Measurements from ENCODE around the gene SF1.
A peak's percentile ranks its signal among the peaks of the same experiment; 100 is the strongest.

SF1 gene

DNA sequence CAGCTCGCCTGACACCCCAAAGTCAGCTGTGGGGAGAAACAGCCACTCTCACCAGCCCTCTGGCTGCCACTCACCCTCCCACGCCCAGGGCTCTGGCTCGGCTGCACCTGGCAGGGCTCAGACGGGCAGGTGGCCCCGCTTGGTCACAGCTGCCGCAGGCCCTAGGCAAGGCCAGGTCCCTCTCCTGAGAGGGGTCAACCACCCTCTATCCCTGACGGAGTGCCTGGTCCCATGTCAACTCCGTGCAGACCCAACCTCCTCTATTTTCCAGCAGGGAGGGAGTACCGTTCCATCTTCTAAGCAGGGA, 22.8 kb upstream of the SF1 start:
- DNase-seq: no peak

DNA sequence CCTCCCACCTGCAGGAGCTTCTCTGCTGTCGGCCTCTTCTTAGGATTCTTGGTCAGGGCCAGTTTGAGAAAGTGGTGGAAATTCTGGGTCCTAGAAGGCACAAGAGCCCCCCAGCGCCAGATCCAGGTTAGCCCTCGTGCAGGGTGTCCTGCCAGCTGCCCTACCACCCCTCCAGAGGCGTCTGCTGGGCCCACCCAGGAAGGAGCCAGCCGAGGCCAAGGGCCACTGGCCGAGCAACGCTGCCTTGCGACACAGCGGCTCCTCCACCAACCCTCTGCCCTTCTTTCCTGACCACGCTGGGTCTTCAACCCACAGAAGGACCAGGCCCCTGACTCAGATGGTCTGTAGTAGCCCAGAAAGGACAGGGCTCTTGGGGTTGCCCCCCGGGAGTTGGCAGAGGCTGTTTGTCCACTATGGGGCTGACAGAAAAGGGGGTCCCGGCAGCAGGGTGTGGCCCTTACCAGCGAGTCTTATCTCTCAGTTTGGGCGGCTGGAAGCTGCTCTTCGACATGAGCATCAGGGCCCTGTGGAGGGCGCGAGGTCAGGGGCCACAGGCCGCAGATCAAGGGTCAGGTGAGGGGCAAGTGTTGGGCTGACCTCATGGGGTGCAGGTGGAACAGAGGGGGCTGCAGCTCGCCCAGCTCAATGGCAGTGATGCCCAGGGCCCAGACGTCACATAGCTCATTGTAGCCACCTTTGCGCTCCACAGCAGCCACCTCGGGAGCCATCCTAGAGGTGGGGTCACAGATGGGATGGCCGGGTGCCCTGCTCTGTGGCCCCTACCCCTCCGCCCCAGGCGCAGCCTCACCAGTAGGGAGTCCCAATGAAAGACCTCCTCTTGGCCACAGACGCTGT, 22.2 kb upstream of the SF1 start:
- no peak for DNase-seq

DNA sequence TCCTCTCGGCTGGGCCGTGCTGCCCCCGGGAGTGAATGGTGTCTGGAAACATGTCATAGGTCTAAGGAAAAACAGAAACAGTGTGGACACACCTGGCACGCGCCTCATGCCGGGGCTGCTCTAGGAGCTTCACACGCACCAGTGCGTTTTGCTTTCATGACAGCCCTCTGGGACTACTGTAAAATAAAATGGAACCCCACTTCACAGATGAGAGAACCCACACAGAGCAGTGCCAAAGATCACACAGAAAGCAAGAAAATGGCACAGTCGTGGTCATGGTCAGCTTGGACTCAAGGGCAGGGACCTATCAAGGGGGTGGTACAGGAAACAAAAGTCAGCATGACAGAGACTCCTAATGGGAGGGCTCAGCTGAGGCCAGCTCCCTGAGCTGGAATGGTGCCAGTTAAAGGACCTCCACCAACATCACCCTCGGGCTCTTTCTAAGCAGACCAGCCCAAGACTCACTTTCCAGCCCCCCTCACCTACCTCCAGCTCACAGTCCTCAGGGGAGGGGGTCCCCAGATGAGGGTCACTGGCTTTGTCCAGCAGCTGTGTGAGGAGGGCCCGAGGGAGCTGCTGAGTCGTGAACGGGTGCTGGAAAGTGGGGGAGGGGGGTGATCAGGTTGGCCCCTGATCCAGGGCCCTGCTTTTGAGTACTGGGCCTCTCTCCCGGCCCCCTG, 21.4 kb upstream of the SF1 start:
- no peak for DNase-seq

DNA sequence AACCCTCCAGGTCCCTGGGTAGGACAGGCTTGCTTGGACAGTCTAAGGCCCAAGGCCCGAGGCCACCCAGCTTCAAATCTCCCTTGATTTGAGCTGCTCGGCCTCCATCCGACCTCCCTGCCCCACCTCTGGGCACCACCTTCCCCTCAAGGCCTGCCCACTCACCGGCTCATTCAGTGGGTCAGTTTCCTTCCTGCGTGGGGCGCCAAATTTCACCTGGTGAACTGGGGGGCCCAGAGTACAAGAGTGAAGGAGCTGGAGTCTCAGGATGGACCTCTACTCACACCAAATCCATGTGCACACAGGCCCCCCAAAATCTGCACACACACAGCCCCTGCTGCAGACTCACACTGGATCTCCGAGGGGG, 20.9 kb upstream of the SF1 start:
- no peak for DNase-seq

DNA sequence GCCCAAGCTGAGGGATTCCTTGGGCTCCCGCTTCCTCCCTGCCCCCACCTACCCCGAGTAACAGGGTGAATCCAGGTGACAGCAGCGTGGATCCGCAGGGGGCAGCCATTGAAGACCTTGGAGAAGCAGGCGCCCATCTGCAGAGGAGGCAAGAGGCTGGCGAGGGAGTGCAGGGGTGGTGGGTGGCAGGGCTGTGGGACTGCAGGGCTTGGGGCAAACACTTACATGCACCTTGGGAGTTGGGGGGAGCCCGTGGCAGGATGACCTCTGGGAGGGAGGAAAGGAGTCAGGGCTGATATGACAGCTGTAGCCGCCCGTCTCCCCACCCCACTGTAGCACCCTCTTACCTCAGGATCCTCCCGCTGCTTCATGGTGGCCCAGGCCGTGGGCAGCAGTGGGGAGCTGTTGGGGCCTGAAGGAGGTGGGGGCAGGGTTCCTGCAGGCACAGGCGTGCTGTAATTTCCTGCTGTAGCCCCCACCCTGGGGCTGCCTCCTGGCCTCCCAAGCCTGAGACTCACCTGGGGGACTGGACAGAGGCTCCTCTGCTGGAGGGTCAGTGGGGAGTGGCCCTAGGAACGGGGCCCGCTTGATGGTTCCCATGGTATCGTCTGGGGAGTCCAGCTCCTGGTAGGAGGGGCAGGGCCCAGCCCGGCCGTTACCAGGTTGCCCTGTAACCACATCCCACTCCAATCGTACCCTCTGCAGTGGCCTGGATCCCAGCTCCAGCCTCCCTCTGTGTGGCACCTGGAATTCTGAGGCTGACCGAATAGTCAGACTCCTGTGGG, 18.6 kb upstream of the SF1 start:
- DNase-seq: no peak

DNA sequence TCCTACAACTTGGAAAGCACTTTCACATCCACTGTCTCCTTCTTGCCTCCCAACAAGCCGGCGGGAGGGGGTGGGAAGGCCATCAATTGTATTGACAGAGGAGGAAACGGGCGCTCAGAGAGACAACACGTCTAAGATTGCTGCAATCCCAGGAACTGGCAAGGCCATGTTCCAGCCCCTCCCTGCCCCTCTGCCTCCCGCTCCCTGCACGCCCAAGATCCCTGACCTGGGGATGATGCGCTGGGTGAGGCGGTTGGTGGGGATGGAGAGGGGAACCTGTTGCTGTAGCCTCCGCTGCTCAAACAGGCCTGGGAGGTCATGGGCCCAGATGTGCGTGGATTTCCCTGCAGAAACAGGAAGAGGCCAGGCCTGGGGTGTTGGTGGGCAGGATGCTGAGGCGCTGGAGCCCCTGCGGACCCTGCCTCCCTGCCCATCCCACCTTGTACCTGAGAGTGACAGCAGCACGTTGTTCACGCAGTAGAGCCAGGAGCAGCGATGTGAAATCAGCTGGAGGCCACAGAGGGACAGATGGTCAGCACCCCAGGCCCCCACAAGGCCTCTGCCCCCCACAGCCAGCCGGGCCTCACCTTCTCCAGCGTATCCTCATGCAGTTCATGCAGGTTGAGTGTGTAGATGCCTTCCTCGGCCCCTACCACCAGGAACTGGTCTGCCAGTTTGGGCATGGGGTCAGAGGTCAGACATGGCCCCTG, 17.9 kb upstream of the SF1 start:
- DNase-seq: no peak

DNA sequence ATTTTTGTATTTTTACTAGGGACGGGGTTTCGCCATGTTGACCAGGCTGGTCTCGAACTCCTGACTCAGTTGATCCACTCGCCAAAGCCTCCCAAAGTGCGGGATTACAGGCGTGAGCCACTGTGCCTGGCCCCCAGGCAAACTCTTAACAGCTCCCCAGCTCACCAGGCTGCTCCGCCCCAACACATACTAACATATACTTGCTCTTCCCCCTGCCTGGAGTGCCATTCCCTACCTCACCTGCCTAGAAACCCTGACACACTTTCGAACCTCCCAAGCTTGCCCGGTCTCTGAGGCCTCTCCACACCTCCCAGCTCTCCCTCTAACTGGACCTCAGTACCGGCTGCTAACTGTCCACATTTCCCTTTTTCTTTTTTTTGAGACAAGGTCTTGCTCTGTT, 16.2 kb upstream of the SF1 start:
- no peak for DNase-seq

DNA sequence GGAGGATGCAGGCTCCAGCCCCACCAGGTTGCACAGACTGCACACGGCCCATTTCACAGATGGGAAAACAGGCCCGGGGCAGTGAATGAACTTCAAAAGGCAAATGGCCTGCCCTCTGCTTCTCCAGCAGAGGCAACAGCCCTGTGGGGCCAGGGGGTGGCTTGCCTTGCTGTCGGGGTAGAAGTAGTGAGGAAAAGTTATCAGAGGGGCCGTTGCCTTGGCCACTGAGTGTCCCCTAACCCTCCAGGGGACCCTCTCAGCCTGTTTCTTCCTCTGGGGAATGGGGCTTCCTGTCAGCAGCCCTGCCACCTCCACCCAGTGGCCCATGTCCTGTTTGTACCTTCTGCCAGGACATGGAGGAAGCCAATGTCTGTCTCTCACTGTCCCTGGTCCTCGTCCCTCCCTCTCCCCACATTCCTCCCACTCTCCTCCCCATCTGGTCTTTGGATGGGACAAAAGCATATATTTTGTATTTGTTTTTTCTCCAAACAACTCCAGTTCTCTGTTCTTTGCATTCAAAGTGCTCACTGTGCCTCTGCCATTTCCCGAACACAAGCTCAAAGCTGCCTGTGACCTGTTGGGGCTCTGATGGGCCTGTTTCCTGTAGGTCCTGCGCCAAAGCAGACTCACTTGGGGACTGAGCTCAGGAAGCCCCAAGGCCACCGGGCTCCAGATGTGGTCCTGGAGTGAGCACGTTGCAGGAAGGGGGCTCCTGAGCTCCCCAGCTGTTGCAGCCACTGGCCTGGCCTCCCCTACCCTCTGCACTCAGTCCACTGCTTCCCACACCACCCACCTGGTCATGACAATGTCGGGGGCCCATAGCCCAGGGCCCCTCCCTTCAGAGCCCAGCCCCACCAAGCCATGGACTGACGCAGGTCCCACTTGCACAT, 15.2 kb upstream of the SF1 start:
- no peak for DNase-seq

DNA sequence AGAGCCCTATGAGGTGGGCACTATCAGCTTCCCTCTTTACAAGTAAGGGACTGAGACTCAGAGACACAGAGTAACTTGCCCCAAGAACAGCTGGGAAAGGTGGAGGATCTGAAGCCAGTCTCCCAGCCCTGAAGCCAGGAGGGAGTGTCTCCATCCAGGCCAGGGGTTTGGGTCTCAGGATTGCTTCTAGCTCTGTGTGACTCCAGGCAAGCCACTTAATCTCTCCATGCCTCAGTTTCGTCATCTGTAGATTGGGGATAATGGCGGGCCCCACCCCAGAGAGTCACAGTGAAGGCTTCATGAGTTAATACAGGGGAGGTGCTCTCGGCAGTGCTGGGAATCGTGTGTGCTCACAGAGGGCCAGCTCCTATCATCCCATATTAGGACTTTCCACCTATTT, 14.1 kb upstream of the SF1 start:
- DNase-seq: no peak

DNA sequence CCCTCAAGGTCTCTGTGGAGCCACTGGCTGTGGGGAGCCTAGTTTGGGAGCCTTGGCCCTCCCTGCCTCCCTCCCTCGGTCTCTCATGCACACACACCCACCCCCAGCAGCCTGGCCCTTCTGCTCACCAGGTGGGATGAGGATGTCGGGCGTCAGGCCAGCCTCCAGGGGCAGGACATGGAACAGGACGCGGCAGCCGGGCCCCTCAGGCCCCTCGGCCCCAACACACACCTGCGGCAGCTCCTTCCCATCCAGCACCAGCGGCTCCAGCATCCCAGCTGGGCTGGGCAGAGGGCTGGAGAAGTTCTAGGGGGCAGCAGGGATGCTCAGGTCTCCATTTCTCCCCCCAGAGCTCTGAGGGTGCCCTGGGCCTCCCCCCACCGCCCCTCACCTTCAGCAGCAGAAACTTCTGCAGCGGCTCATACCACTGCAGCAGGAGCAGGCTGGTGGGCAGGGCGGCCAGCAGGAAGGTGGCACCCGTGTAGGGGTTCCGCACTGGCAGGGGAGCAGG, 13.5 kb upstream of the SF1 start:
- no peak for DNase-seq

DNA sequence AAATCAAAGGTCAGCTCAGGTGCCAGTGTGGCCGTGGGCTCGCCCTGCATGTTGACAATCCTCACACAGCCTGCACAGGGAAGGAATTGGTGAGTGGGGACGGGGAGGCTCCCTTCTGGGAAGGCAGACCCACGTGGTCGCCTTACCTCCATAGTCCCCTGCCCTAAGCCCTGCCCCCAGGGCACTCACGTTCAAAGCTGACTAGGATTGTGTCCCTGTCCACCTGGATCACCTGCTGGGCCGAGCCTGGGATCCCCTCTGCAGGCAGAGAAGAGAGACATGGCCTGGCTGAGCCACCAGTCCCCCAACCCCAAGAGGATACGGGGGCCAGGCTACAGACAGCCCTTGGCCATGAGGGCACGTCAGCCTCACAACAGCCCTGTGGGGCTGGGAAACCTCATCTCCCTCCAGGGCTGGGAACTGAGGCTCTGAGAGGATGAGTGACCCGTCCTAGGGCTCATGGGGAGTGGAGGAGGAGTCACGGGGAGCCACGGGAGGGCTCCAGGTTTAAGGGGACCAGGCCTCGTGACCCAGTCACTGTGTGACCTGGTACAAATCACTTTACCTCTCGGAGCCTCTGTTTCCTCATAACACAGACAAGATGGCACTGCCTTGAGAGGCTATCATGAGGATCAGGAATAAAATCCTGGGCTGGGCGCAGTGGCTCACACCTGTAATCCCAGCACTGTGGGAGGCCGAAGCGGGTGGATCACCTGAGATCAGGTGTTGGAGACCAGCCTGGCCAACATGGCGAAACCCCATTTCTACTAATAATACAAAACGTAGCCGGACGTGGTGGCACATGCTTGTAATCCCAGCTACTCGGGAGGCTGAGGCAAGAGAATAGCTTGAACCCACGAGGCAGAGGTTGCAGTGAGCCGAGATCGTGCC, 12.1 kb upstream of the SF1 start:
- no peak for DNase-seq

DNA sequence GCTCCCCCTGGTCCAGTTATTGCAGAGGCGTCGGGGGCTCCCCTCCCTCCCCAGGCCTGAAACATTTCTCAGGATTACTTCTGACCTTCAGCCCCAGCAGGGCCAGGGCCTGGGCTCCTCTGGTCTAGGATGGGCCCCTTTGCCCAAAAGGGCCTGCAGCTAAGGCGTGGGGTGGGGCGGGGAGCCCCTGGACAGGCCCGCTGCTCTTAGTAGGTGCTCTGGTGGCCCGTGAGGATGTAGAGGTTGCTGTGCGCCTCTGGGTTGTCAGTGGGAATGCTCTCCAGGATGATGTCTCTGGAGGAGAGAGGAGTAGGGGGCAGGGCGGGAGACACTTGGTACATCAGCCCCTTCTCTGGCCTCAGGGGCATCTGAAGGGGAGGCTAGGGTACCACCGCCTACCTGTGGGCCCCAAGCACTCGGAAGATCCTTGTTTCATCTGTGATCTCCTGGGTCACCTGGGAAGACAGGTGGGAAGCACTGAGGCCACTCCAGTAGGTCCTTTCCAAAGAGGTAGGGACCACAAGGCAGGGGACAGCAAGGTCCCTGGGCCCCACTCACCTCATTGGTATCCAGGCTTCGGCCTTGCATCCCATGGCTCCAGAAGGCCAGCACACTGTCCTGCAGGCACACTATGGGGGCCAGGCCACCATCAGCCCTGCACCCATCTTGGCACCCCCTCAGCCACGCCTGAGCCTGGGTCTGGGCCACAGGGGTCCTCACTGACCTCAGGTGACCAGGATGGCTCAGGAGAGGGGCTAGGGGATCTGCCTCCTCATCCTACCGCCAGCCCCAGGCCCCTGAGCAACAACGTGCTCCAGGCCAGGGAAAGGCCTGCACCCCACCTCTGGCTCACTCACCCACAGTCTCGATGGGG, 11.2 kb upstream of the SF1 start:
- no peak for DNase-seq

DNA sequence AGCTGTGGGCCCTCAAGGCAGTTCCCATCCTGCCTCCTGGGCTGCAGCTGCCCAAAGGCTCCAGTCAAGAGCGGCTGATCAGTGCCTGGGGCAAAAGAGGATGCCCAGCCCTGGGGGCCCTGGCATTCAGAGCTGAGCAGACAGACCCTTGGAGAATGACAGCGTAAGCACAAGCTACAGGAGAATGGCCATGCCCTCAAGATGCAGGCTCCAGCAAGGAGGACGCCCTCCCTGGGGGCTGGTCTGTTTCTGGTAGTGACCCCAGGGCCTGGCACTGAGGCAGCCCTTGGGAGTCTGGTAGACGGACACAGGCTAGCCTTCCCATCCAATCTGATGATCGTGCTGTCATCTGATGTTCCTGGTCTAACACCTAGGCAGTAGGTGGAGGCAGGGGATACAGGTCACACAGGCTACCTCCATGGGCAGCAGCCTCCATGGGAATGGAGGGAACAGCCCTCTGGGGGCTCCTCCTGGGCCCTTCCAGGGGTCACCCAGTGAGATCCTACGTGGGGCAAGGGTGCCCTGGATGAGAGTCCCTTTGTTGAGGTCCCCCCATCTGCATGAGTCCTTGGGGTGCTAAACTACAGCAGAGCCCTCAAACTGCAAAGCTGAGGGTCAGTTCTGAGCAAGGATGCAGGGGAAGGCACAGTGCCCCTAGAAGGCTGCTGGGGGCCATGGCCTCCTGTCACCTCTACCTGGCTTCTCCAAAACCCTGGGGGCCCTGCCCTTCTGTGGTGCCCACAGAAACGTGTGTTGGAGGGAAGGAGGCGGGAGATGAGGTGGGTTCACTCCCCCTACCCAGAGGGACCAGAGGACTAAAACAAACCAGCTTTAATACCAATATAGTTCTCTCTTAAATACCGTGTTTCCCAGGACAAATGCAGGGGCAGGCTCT, 10.2 kb upstream of the SF1 start:
- no peak for DNase-seq

DNA sequence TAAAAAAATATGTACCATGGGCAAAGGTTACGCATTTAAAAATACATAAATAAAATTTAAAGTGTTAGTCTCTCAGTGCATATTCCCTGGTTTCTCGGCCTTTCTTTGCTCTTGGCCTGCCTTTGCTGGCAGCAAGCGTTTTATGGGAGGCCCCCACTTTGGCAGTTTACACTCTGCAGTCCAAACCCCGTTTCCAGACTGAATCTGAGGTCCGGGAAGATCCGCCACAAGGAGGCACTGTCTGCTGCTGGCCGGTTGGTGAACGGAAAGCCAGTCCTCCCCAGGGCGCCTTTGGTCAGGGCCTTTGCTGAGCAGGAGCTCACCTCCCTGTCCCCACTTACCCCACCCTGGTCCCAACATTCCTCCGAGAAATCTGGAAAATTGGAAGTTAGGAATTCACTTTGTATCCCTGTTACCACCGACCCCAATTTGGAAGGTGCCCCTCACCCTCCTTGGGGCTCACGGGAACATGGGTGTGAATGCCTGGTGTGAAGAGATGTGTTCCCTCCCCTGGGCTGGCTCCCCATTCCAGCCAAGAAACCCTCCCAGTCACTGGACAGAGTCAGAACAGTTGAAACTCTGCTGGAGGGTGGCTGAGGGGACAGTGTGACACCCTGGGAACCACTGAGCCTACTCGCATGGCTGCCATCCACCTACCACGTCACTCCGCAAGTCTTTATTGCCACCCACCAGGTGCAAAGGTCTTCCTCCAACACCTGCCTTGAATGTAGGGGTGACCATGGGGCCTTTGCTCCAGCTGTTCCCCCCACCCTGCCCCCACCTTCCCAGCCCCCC, 9.4 kb upstream of the SF1 start:
- peak; percentile 47 to 52 for DNase-seq

DNA sequence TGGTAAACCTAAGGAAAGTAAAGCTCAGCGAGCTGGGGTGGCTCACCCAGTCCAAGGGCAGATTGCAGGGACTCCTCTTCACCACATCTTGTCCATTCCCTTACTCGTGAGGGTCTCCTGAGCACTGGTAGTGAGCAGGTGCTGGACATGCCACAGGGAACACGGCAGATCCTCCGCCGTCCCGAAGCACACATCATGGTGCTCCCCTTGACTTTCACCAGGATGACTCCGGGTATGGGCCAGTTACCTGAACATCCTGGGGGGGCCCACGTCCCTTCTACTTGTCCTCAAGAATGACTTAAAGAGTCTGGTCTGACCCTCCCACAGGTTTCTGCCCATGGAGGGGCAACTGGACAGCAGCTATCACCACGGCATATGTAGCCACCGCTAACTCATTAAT, 8.0 kb upstream of the SF1 start:
- no peak for DNase-seq

DNA sequence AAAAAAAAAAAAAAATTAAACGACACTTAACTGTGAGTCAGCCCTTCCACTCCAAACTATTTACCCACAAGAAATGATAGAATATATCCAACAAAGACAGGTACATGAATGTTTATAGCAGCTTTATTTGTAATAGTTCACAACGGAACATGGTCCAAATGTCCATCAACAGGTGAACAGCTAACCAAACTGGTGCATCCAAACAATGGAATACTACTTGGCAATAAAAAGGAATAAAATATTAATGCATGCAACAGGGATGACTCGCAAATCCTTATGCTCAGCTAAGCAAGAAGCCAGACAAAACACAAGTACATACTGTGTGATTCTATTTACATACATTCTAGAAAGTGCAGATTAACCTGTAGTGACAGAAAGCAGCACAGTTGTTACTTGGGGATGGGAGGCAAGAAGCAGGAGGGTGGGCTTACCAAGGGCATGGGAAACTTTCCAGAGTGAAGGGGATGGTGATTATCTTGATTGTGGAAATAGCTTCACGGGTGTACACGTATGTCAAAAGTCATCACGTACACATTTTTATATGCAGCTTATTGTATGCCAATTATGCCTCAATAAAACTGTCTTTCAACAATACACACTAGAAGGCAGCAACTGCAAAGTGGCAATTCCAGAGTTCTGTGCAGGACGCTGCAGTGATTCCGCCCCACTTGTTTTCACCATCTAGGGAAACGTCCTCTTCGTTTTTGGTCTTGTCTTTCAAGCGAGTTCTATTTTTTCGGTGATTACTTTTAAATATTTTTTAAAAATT, 6.7 kb upstream of the SF1 start:
- DNase-seq: no peak

DNA sequence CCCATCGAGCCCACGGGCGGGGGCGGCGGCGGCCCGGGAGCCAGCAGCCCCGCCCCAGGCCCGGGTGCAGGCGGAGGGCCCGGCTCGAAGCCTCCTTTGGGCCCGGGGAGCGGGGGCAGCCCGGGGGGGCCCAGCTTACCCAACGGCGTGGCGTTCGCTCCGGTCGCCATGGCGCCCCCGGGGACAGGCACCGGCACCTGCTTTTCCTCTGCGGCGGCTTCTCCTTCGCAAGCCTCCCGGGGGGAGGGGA, 194 bp downstream of the SF1 start:
- no peak for DNase-seq
